ENCODE measurements around the gene MTARC1.

The MTARC1 gene

GRCh38 chr1:220834155-220834870, 47.6 kb downstream of the MTARC1 start:
- no peak for DNase-seq (ENCODE audit: low spot score)

Measured in CD4-positive, alpha-beta T cell treated with Interleukin-2 at 100 ng/mL for 4 hours (primary cell).